ENCODE measurements around the gene ANKK1.
A peak's percentile ranks its signal among the peaks of the same experiment; 100 is the strongest.

ANKK1 gene

DNA sequence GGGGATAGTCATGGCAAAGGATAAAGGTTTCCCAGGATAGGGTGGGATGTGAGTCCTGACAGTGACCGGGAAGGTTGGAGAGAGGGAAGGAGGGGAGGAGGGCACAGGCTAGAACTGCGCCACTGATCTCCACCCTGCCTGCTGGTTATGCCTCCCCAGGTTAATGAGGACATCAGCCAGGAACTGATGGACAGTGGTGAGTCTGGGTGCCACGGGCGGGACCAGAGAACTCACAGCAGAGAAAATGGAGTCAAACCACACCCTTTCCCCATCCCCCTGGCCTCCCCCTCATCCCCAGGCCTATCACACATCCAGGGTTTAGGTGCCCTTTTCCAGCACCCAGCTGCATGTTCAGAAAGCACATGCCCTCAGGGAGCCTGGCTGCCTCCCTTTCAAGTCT is 10.2 kb downstream of the ANKK1 start:
- DNase-seq (ENCODE audit: low spot score) (no peak), ATAC-seq (ENCODE audit: low read depth) (no peak)
- Histone ChIP-seq H3K27me3 (ENCODE audit: insufficient read depth, poor library complexity, severe bottlenecking) (no peaks in the 10 kb centered on the region), H3K27ac (ENCODE audit: poor library complexity, severe bottlenecking) (no peak overlapping the region), H3K4me3 (ENCODE audit: severe bottlenecking) (no peak overlapping the region), H3K9me3 (ENCODE audit: severe bottlenecking) (no peaks in the 10 kb centered on the region), H3K36me3 (ENCODE audit: low read depth) (no peaks in the 10 kb centered on the region), H3K4me1 (ENCODE audit: insufficient read depth, poor library complexity, severe bottlenecking) (peaks cover 8% of the 10 kb centered on the region)
- TF ChIP-seq, protein P1, sequence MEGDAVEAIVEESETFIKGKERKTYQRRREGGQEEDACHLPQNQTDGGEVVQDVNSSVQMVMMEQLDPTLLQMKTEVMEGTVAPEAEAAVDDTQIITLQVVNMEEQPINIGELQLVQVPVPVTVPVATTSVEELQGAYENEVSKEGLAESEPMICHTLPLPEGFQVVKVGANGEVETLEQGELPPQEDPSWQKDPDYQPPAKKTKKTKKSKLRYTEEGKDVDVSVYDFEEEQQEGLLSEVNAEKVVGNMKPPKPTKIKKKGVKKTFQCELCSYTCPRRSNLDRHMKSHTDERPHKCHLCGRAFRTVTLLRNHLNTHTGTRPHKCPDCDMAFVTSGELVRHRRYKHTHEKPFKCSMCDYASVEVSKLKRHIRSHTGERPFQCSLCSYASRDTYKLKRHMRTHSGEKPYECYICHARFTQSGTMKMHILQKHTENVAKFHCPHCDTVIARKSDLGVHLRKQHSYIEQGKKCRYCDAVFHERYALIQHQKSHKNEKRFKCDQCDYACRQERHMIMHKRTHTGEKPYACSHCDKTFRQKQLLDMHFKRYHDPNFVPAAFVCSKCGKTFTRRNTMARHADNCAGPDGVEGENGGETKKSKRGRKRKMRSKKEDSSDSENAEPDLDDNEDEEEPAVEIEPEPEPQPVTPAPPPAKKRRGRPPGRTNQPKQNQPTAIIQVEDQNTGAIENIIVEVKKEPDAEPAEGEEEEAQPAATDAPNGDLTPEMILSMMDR (IDR thresholded peaks at IDR 0.05; ENCODE audit: poor library complexity, severe bottlenecking): no peak

DNA sequence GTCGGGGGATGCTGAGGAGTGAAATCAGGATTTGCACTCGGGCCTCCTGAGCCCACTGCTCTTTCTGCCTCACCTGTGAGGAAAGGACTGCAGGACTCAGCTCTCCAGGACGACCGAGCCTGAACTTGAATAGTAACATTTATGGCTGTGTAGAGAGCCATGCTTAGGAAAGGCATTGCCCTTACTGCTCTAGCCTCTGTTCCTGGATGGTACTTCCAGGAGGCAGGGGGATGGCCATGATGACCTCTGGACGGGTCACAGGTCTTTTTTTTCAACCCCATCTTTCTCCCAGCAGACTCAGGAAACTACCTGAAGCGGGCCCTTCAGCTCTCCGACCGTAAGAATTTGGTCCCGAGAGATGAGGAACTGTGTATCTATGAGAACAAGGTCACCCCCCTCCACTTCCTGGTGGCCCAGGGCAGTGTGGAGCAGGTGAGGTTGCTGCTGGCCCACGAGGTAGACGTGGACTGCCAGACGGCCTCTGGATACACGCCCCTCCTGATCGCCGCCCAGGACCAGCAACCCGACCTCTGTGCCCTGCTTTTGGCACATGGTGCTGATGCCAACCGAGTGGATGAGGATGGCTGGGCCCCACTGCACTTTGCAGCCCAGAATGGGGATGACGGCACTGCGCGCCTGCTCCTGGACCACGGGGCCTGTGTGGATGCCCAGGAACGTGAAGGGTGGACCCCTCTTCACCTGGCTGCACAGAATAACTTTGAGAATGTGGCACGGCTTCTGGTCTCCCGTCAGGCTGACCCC is 11.3 kb downstream of the ANKK1 start:
- TF ChIP-seq, protein P1 (IDR thresholded peaks at IDR 0.05; ENCODE audit: poor library complexity, severe bottlenecking): no peak
- DNase-seq (ENCODE audit: low spot score) (no peak), ATAC-seq (ENCODE audit: low read depth) (no peak)
- Histone ChIP-seq H3K4me1 (ENCODE audit: insufficient read depth, poor library complexity, severe bottlenecking) (peaks cover 8% of the 10 kb centered on the region), H3K9me3 (ENCODE audit: severe bottlenecking) (no peaks in the 10 kb centered on the region), H3K36me3 (ENCODE audit: low read depth) (no peaks in the 10 kb centered on the region), H3K27me3 (ENCODE audit: insufficient read depth, poor library complexity, severe bottlenecking) (no peaks in the 10 kb centered on the region), H3K4me3 (ENCODE audit: severe bottlenecking) (no peak overlapping the region), H3K27ac (ENCODE audit: poor library complexity, severe bottlenecking) (no peak overlapping the region)

DNA sequence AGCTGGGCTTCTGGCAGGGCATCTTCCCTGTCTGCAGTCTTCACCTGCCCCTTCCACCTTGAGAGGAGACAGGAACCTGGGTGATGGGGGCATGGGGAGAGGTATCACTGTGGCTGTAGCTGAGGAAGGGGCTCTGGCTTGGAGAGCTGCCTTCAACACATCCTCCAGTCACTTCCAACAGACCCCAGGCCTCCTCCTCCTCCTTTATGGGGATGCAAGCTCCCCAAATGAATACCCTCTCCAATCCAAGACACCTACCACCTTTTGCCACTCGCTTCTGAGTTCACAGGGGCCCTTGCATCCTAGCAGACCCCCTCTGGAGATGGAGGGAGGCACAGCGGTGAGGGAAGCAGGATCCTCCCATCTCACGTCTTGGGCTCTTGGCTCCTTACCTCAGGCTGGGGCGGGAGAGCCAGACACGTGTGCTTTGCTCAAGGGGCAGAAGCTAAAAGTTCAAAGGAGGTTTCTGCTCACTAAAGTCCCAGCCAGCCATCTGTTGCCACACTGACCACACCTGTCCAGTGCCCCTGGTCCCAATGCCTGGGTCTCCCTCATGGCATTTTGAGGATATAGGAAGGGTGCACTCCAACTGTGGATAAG is 13.2 kb downstream of the ANKK1 start:
- DNase-seq (ENCODE audit: low spot score) (no peak), ATAC-seq (ENCODE audit: low read depth) (no peak)
- H3K4me3 ChIP-seq (ENCODE audit: severe bottlenecking): no peak overlapping the region
- TF ChIP-seq, protein P1 (IDR thresholded peaks at IDR 0.05; ENCODE audit: poor library complexity, severe bottlenecking): no peak
- no peaks in the 10 kb centered on the region for H3K9me3 ChIP-seq (ENCODE audit: severe bottlenecking)
- H3K27ac ChIP-seq (ENCODE audit: poor library complexity, severe bottlenecking): peak overlapping the region; percentile 11
- H3K36me3 ChIP-seq (ENCODE audit: low read depth): no peaks in the 10 kb centered on the region
- H3K27me3 ChIP-seq (ENCODE audit: insufficient read depth, poor library complexity, severe bottlenecking): no peaks in the 10 kb centered on the region
- H3K4me1 ChIP-seq (ENCODE audit: insufficient read depth, poor library complexity, severe bottlenecking): peaks cover 14% of the 10 kb centered on the region

DNA sequence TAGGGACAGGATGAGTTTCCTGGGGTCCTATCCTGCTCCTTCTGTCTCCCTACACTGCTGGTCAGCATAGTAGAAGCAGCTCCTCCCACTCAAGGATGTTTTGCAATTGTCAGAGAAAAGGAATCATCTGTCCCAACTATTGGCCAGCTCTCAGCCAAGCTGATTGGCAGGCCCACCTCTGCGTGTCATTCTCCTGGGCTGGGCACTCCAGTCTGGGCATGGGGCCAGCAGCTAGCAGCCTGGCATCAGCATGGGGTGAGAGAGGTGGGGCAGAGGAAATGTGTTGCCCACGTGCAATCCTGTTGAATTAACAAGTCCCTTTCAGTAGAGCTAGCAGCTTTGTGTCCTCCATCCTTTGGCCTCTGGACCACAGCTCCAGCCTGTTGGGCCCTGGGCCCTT is 14.1 kb downstream of the ANKK1 start:
- Histone ChIP-seq H3K27me3 (ENCODE audit: insufficient read depth, poor library complexity, severe bottlenecking) (no peaks in the 10 kb centered on the region), H3K4me3 (ENCODE audit: severe bottlenecking) (no peak overlapping the region), H3K9me3 (ENCODE audit: severe bottlenecking) (no peaks in the 10 kb centered on the region), H3K4me1 (ENCODE audit: insufficient read depth, poor library complexity, severe bottlenecking) (peaks cover 14% of the 10 kb centered on the region), H3K27ac (ENCODE audit: poor library complexity, severe bottlenecking) (peak overlapping the region; percentile 11), H3K36me3 (ENCODE audit: low read depth) (no peaks in the 10 kb centered on the region)
- DNase-seq (ENCODE audit: low spot score) (peak; percentile 97), ATAC-seq (ENCODE audit: low read depth) (peak; percentile 97)
- TF ChIP-seq, protein P1 (IDR thresholded peaks at IDR 0.05; ENCODE audit: poor library complexity, severe bottlenecking): no peak

Measured in RWPE2 (cell line).